NK-92 (cell line): ENCODE data around the gene KCTD15.

Experiments
- DNase-seq: peaks from one replicate; lab custom pipeline; 2025; ENCODE audit not compliant: unreplicated experiment; lab: John Stamatoyannopoulos, UW

Gene KCTD15

DNA sequence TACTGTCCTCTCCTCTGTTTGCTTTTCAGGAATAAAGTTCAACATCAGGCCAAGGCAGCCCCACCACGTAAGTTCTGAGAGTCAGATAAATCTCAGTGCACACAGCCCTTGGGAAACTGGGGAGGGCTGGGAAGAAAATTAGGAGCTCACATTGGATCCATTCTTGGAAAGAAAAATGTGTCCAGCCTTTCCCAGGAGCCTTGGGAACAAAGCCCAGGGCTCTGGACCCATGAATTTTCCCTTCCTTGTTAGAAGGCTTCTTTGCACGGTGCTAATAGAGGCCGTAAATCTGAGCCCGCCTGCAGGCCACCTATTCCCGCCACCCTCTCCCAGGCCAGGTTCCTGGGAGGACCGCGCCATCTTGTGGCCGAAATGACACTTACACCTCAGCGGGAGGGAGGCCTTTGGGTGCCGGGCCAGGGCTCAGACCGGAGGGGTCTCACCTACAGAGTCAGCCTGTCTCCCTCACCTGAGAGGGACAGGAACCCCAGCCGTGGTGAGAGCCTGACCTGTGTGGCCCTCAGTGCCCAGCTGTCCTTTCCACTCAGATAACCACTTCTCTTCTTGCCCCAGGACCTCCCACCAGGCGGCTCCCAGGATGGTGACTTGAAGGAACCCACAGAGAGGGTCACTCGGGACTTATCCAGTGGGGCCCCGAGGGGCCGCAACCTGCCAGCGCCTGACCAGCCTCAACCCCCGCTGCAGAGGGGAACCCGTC is 25.1 kb upstream of the KCTD15 start:
- no peak for DNase-seq

DNA sequence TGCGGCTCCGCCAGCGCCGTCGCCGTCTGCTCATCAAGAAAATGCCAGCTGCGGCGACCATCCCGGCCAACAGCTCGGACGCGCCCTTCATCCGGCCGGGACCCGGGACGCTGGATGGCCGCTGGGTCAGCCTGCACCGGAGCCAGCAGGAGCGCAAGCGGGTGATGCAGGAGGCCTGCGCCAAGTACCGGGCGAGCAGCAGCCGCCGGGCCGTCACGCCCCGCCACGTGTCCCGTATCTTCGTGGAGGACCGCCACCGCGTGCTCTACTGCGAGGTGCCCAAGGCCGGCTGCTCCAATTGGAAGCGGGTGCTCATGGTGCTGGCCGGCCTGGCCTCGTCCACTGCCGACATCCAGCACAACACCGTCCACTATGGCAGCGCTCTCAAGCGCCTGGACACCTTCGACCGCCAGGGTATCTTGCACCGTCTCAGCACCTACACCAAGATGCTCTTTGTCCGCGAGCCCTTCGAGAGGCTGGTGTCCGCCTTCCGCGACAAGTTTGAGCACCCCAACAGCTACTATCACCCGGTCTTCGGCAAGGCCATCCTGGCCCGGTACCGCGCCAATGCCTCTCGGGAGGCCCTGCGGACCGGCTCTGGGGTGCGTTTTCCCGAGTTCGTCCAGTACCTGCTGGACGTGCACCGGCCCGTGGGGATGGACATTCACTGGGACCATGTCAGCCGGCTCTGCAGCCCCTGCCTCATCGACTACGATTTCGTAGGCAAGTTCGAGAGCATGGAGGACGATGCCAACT is 24.4 kb upstream of the KCTD15 start:
- no peak for DNase-seq

DNA sequence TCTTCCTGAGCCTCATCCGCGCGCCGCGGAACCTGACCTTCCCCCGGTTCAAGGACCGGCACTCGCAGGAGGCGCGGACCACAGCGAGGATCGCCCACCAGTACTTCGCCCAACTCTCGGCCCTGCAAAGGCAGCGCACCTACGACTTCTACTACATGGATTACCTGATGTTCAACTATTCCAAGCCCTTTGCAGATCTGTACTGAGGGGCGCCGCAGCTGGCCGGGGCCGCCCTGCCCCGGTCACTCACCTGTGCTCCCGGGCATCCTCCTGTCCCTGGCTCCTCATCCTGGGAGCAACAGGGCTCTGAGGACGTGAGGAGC is 23.9 kb upstream of the KCTD15 start:
- DNase-seq, result no peak

DNA sequence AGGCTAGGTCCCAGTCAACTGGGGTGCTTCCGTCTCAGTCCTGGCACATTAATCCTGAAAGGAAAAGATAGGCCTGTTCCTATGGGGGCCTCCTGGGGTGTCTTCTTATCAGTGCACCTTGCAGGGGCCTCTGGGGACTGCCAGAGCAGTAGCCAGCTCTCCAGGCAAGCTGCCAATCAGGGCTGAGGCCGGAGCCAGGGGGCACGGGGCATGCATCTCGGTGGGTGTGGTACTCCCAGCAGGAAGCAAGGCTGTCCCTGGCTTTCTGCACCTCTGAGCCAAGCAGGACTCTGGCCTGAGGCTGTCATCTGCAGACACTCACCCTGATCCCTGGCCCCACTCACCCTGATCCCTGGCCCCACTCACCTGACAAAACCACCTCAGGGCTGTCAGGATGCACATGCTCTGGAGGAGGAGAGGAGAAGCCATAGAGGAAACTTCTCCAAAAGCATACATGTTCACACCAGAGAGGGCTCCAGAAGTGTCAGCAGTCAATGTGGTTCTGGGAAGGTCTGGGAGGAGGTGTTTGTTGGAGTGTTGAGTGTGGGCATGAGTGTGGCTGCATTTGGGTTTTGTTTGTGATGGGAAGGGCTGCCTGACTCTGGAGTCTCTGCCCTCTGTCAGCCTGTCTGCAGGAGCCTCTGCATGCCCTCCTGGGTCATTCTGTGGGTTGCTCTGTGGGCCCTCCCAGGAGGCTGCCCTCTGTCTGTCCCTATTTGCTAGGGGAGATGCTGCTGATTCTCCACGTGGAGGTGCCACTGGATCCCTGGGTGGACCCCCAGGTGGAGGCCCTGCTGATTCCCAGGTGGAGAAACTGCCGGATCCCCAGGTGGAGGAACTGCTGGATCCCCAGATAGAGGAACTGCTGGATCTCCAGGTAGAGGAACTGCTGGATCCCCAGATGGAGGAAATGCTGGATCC is 22.7 kb upstream of the KCTD15 start:
- DNase-seq, result no peak

DNA sequence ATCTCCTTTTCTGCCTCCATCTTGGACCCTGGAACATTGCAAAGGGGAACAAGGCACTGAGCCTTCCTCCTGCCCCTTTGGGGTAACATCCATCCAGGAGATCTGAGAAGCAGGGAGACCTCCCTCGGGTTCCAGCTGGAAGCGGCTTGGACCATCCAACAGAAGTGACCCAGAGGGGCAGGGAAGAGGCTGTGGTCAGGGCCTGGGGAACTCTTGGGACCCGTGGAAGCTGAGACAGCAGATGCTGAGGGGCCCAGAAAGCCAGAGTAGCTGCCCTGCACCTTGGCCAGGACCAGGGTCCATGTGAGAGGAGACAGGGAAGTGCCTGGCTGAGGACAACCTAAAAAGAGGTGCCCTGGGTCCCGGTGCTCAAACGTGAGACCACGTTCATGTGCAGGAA is 21.9 kb upstream of the KCTD15 start:
- no peak for DNase-seq

DNA sequence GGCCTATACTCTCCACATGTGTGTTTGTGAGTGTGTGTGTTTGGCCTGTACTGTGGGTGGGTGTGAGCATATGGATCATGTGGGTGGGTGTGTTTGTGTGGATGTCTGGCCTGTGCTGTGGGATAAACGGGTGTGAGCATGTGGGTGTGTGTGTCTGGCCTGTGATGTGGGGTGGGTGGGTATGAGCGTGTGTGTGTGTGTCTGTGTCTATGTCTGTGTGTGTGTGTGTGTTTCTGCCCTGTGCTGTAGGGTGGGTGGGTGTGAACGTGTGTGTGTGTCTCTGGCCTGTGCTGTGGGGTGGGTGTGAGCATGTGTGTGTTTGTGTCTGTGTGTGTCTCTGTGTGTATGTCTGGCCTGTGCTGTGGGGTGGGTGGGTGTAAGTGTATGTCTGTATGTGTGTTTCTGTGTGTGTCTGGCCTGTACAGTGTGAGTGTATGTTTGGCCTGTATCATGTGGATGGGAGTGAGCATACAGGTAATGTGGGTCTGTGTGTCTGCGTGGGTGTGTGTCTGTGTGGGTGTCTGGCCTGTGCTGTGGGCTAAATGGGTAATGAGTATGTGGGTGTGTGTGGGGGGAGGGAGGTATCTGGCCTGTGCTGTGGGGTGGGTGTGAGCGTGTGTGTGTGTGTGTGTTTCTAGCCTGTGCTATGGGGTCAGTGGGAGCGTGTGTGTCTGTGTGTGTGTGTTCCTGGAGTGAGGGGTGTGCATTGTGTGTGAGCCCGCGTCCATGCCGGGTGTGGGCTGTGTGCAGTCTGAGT is 20.8 kb upstream of the KCTD15 start:
- no peak for DNase-seq

DNA sequence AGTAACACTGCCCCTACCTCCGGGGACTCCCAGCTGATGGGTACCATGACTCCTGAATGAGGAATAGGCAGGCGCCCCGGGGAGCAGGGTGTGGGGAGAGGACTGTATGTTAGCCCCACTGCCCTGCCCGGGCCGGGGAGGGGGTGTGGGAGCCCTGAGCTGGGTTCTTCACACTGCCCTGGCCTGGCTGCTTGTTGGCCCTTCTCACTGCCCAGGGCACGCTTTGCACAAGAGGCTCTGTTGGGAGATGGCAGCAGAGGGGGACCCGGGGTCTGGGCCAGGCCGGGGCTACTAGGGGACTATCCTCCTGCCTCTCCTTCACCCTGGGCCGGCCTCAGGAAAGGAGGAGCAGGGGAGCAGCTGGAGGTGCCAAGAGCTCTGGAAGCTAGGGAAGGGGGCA is 19.3 kb upstream of the KCTD15 start:
- DNase-seq, result no peak

DNA sequence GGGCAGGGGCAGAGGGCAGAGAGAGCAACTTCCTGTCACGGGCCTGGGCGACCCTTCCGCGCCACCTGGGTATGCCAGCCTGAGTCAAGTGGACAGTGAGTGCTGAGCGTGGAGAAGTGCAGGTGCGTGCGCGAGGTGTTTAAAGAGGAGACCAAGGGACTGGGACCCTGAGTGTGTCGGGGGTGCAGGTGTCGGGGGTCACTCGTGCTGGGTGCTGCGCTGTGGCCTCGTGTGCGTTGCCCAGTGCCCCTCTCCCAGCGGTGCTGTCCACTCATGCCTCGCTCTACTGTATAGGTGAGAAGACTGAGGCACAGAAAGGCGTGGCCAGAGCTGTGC is 18.9 kb upstream of the KCTD15 start:
- no peak for DNase-seq

DNA sequence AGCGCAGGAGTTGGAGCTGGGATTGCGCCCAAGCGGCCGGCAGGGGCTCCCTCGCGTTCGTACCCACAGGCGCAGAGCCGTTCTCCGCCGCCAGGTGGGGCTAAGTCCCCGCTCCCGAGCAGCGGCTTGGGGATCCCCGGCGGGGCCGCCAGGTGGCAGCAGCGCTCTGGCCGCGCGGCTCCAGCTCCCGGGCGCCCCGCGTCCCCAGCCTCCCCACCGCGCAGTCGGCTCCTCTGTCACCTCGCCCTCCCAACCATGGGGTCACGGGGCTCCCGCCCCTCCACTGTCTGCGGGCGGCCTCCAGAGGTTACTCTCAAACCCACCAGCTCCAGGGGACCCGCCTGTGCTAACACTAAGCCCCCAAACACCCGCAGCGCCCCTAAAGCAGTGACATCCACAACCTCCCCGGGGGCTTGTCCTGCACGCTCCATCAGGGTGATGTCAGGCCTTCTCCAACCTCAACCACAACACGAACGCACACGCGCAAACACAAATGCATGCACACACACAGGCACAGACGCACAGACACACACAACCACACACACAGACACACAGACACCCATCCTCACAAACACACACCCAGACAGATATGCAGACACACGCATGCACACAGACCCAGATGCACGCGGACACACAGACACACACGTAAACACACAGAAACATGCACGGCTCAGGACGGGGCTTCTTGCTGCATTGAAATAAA is 18.4 kb upstream of the KCTD15 start:
- DNase-seq, result no peak

DNA sequence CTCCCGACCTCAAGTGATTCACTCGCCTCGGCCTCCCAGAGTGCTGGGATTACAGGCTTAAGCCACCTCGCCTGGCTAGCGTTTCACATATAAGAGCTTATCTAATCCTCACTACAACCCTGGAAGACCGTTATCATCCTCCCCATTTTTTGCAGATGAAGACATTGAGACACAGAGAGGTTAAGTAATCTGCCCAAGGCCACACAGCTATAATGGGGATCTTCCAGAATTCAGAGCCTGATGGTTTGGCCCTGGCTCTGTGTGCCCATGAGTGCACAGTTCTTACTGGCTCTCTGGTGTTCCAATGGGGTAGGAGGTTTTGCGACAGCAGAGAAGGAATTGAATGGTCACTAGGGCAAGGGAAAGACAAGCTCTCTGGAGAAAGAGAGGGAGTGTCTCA is 16.8 kb upstream of the KCTD15 start:
- DNase-seq, result no peak

DNA sequence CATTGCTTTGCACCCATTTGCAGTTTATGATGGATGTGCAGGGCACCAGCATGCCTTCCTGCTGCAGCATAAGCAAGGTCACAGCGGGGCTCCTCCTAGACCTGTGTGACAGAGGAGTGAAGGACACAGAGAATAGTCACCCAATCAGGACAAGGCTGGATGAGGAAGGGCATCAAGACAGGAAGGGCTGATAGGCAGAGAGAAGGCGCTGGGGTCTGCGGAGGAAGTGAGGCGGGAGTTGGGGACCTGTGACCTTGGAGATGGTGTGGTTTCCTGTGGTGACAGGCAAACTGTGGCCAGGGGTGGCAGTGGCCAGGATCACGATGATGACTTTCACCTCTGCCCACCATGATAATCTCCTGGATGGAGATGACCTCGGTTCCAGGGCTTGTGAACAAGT is 16.4 kb upstream of the KCTD15 start:
- DNase-seq, result no peak

DNA sequence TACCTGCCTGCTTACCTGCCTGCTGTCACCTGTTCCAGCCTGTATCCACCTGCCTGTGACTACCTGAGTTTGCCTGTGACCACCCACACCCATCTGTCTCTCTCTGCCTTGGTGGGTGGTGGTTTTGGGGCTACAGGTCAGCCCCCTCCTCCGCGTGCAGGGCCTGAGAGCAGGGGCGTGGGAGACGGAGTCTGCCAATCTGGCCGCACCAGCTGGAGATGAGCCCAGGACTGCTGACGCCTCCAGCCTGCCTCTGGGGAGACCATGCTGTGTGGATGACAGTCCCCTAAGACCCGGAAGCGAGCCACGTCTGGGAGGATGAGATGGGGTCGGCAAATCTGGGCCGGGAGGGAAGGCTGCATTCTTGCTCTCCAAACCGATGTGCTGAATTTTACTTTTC is 15.9 kb upstream of the KCTD15 start:
- DNase-seq, result no peak

DNA sequence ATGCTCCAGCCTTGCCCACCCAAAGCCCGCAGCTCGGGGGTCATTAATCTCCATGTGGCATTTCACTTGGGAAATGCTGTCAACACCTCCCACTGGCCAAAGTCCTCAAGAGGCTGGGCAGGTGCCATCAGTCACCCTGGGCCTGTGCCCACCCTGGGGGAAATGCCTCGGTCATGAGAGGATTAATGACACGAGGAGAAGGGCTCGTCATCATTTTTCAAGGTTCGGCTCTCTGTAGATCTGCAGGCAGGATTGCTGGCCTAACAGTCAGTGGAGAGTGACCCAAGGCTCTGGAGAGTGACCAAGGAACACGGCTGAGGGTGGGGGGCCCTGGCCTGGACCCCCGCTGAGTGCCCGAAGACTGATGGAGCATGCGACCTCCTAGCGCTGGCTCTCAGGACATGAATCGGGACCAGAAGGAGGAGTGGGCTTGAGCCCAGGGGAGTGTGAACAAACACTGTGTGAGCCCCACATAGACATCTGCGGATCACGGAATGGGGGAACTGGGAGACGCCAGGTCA is 15.2 kb upstream of the KCTD15 start:
- no peak for DNase-seq

DNA sequence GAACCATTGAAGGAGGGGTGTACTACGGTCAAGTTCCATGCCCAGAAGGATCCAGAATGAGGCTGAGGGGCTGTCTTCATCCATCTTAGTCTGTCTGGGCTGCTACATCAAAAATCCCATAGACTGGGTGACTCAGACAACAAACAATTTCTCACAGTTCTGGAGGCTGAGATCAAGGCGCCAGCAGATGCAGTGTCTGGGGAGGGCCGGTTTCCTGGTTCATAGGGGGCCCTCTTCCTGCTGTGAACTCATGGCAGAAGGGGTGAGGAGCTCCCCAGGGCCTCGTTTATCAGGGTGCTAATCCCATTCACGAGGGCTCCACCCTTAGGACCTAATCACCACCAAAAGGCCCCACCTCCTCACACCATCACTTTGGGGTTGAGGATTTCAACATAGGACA is 14.7 kb upstream of the KCTD15 start:
- no peak for DNase-seq

DNA sequence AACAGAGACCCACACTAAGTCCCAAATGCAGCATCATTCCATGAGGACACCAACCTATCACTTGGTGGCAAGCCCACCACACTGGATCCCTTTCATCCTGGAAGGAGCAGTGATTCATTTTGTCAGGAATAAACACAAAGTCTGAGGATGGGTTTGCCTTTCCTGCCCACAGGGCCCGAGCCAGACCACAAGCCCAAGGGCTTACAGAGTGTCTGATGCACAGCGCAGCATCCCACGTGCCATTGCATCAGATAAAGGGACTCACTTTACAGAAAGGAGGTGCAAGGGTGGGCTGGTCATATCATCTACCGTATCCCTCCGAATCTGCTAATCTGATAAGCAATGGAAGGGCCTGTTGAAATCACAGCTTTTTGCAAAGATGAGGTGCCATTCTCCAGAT is 12.2 kb upstream of the KCTD15 start:
- no peak for DNase-seq

DNA sequence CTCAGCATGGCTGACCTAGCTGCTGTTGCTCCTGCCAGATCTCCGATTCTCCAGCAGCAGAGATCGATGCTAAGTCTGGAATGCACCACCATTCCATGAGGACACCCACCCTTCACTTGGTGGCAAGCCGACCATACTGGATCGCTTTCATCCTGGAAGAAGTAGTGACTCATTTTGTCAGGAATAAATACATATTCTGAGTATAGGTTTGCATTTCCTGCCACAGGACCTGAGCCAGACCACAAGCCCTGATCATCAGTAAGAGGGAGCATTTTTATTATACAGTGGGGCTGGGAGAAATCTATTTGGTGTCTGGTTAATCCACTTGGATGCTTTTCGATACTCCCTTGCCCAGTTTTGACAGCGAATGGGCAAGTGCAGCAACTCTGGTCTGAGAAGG is 10.9 kb upstream of the KCTD15 start:
- DNase-seq, result no peak

DNA sequence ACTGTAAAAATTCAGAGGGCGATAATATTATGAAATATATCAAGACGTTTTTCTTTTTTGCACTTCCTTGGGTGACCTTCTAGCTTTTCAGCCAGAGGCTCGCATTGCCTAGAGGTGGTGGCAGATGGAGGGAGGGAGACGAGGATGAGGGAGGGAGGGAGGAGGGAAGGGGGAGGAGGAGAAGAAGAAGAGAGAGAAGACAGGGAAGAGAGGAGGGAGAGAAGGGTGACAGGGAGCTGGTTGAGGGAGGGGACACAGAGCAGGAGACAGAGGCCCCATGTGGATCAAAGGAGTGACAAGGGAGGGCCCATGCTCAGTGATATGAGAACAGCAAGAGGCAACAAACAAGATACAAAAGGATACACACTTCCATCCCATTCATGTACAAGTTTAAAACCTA is 8.0 kb upstream of the KCTD15 start:
- no peak for DNase-seq

DNA sequence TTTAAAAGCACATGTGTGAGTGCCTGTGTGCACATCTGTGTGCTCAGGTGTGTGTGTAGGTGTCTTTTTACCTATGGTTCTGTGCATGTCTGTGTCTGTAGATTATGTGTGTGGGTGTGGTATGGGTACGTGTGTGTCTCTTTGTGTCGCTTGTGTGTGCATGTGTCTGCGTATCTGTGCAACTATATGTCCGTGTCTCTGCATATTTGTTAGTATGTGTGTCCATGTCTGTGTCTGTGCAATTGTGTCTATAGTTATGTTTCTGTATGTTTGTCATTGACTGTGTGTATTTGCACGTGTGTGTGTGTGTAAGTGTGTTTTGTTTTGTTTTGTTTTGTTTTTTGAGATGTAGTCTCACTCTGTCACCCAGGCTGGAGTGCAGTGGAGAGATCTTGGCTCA is 7.3 kb upstream of the KCTD15 start:
- no peak for DNase-seq

DNA sequence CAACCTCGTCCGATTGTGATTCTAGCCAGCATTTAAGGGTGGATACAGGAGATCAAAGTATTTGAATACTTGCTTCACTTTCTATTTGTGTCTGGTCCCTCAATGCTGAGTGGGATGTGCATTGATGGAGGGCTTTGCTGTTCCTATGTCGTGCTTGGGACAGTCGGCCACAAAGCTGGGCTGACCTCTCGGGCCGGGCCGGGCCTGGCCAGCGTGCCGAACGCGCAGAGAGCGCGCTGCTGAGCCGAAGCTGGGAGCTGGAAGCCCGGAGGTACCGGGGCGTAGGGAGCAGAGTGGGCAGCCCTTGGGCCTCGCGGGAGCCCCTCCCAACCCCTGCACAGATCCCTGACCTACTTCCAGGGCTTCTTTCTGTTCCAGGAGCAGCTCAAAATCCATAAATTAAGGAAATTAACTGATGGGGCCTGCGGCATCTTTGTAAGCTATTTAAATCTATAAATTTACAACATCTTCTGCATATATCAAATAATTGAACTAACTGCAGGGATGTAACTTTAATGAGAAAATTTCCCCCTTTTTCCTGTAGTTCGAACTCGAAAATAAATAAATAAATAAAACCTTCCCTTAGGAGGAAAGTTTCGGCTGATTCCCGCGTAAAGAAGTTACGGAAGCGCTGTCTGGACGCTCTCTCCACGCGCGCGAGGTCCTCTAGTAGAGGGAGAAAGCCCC is 1.8 kb upstream of the KCTD15 start:
- no peak for DNase-seq
